Fibroblast of mammary gland (primary cell): ENCODE results near the gene PTGDS.
A peak's percentile ranks its signal among the peaks of the same experiment; 100 is the strongest.

Experiments
- DNase-seq: peaks from one replicate; pipeline ENCODE4 v3.0.0-alpha.2; 2010; ENCODE audit warnings: low read depth
- H3K4me3 ChIP-seq: 2 replicates; pipeline ENCODE4 v1.5.1; 2011; ENCODE audit warnings: low read depth, mild to moderate bottlenecking, low read length, moderate library complexity; ENCODE audit not compliant: control insufficient read depth
- TF ChIP-seq, protein P1 (sequence below): conservative IDR thresholded peaks from 2 replicates; pipeline ENCODE4 v1.5.1; 2011; ENCODE audit warnings: low read depth, low read length, inconsistent platforms; ENCODE audit not compliant: control insufficient read depth, insufficient read depth

The PTGDS gene

DNA sequence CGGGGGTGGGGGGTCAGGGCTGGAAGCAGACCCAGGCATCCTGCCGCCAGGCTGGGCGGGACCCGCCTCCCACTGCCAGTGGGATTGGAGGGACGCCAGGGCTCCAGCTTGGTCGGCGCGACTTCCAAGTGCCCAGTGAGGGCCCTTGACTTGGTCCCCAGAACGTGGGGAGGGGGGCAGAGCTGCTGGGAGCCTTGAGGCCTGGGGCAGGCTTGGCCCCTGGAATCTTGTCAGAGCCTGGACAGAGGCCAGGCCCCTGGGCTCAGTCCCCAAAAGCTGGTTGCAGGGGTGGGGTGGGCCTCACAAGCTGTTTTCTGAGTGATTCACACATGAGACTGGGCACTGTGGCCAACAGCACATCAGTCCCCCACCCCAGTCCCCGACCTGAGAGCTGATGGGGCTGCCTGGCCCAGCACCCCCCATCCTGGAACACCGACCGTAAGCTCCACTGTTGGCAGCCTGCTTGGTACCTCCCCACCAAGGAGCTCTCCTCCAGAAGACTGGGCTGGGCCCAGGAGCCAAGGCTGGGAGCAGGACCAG, 18.5 kb downstream of the PTGDS start:
- peak; percentile 17 for DNase-seq
- TF ChIP-seq, protein P1, sequence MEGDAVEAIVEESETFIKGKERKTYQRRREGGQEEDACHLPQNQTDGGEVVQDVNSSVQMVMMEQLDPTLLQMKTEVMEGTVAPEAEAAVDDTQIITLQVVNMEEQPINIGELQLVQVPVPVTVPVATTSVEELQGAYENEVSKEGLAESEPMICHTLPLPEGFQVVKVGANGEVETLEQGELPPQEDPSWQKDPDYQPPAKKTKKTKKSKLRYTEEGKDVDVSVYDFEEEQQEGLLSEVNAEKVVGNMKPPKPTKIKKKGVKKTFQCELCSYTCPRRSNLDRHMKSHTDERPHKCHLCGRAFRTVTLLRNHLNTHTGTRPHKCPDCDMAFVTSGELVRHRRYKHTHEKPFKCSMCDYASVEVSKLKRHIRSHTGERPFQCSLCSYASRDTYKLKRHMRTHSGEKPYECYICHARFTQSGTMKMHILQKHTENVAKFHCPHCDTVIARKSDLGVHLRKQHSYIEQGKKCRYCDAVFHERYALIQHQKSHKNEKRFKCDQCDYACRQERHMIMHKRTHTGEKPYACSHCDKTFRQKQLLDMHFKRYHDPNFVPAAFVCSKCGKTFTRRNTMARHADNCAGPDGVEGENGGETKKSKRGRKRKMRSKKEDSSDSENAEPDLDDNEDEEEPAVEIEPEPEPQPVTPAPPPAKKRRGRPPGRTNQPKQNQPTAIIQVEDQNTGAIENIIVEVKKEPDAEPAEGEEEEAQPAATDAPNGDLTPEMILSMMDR: no peak
- H3K4me3 ChIP-seq: no peak overlapping the region

DNA sequence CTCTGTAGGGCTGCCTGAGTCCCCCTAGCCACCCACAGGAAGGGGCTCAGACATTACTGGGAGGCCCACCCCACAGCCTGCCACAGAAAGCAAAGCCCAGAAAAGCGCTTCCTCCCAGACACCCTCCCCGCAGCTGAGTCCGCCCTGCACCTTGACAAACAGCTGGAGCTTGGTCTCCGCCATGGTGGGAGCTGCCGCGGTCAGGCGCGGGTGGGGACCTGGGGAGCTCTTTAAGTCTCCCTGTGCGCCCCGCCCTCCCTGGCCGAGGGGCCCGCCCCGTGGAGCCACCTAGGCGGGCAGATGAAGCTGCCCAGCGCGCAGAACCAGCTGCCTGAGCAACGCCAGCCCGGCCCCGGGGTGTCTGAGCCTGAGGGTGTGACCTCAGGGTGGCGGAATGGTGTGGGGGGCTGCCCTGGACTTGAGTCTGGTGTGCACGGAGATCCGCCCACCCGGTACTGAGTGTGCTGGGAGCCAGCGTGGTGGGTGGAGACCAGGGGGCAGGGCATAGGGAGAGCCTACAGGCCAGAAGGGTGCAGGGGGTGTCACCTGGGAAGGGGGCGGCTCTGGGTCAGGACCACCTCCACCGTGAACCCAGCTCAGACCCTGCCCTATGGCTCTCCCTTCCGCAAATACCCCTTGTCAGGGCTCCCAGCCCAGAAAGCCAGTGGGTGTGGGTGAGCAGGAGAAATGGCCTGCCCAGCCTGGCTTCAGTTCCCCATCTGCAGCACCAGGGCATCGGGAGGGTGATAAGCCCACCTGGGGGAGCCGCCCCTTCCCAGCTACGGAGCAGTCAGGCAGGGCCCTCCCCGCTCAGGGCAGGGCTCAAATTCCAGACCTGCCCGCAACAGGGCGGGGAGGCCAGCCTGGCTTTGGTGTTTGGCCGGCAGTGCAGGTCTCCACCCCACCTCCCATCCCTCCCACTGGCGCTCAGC, 19.3 kb downstream of the PTGDS start, which contains the start of gene CLIC3:
TSS of gene CLIC3 (minus strand) at position 208 of the 932 bp plus-strand sequence. CDS start at position 183, 25 bp downstream.
- DNase-seq: no peak
- no peak within 1 kb of the TSS for H3K4me3 ChIP-seq
- TF ChIP-seq, protein P1: no peak

DNA sequence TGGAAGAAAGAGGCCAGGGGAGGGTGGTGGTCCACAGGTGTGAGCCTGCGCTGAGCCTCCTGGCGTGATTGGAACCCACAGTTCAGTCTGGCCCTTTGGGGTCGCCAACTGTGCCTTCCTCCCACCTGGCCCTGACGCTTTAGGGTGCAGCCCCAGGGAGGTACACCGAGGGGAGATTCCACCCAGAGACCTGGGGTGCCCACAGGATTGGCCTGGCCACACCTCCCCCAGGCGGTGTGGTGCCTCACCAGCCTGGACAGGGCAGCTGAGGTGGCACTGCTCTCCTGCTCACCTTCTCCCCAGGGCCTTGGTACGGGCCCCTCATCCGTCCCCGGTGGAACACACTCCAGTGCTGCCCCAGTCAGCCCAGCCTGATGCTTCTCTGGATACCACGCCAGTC, 20.1 kb downstream of the PTGDS start:
- no peak overlapping the region for H3K4me3 ChIP-seq
- TF ChIP-seq, protein P1: no peak
- DNase-seq: no peak

DNA sequence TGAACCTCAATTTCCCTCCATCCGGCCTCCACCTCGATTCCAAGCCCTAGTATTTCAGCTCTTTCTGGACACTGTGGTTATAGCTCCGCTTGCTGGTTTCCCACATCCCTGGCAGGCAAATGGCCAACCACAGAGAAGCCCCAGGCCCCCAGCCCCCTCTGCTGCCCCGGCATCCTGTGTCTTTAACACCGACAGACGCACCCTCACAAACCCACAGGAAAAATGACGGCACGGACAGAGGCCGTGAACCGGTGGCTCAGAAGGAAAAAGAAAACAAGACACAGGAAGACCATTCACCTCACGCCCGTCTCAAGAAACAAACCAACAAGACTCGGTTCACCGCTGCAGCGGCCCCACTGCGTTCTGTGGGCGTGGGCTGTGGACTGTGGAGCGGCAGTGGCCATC, 20.5 kb downstream of the PTGDS start:
- no peak for DNase-seq
- TF ChIP-seq, protein P1: no peak
- H3K4me3 ChIP-seq: no peak overlapping the region

DNA sequence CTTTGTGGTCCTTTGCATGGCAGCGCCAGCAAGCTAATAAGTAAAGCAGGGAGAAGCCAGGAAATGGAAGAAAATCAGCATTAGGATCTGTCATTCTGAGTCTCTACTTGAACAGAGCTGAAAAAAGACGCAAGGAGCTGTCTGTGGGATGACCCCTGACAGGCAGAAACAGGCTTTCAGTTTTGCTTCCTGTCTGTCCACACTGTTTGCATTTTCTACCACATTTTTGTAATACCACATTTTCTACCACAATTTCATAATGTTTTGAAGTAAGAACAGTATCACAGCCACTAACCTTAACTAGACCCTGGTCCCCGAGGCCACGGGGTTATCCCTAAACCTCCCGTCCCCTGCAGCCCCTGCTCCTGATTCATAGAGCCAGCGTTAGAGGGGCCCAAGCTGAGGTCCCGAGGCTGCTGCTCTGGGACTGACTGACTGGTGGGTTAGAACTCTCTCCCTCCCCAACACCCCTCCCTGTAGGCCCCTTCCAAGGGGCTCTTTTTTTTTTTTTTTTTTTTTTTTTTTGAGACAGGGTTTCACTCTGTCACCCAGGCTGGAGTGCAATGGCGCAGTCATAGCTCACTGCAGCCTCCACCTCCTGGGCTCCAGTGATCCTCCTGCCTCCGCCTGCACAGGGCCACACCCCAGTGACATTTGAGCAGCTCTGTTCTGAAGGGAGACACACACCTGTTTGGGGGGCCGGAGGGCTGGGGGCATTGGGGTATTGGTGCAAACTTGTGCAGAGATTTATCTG, 23.1 kb downstream of the PTGDS start:
- TF ChIP-seq, protein P1: no peak
- H3K4me3 ChIP-seq: no peak overlapping the region
- DNase-seq: peak; percentile 31

DNA sequence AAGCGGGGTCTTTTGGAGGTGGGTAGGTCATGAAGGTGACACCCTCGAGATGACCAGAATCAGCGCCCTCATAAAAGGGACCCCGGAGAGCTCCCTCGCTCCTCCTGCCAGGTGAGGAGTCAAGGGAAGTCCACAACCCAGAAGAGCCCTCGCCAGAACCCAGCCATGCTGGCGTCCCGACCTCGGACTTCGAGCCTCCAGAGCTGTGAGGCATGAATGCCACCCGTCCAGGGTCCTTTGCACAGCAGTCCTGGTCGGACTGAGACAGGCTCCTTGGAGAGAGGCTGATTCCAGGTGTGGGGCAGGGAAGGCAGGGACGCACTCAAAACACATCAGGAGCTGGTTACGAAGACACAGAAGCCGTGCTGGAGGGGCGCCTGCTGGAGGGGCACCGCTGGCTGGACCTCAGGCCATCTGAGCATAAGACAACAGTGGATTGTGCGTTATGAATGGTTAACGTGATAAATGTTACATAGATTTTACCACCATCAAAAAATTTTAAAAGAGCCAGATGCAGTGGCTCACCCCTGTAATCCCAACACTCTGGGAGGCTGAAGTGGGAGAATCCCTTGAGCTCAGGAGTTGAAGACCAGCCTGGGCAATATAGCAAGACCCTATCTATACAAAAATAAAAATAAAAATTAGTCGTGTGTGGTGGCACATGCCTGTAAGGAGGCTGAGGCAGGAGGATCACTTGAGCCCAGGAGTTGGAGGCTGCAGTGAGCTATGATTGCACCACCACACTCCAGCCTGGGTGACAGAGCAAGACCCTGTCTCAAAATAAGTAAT, 24.7 kb downstream of the PTGDS start:
- TF ChIP-seq, protein P1: no peak
- no peak for DNase-seq
- H3K4me3 ChIP-seq: no peak overlapping the region
